ENCODE data around the gene ABLIM1.

- TF ChIP-seq, protein P1, sequence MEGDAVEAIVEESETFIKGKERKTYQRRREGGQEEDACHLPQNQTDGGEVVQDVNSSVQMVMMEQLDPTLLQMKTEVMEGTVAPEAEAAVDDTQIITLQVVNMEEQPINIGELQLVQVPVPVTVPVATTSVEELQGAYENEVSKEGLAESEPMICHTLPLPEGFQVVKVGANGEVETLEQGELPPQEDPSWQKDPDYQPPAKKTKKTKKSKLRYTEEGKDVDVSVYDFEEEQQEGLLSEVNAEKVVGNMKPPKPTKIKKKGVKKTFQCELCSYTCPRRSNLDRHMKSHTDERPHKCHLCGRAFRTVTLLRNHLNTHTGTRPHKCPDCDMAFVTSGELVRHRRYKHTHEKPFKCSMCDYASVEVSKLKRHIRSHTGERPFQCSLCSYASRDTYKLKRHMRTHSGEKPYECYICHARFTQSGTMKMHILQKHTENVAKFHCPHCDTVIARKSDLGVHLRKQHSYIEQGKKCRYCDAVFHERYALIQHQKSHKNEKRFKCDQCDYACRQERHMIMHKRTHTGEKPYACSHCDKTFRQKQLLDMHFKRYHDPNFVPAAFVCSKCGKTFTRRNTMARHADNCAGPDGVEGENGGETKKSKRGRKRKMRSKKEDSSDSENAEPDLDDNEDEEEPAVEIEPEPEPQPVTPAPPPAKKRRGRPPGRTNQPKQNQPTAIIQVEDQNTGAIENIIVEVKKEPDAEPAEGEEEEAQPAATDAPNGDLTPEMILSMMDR (conservative IDR thresholded peaks at IDR 0.05; ENCODE audit: low read depth, low read length) = no peak
- no peak for TF ChIP-seq EZH2 (IDR thresholded peaks at IDR 0.05; ENCODE audit: borderline replicate concordance, low read depth, low read length, poor library complexity, severe bottlenecking)
Measured at GRCh38 chr10:114576716-114577115, 81.4 kb downstream of the ABLIM1 start.
